ENCODE measurements around the gene MPP1. TPM values are rescaled to one million over a fixed set of nuclear protein-coding genes. Genes with fewer than 3 reads are reported as not detected.
"Not testable (repeated sequence)": the region's sequence is repeated elsewhere in the genome, so short reads cannot be mapped to it uniquely, and the experiment has no call there.

Gene MPP1
- total RNA-seq, 1 donor from 2014 or later: 65.3 TPM

DNA sequence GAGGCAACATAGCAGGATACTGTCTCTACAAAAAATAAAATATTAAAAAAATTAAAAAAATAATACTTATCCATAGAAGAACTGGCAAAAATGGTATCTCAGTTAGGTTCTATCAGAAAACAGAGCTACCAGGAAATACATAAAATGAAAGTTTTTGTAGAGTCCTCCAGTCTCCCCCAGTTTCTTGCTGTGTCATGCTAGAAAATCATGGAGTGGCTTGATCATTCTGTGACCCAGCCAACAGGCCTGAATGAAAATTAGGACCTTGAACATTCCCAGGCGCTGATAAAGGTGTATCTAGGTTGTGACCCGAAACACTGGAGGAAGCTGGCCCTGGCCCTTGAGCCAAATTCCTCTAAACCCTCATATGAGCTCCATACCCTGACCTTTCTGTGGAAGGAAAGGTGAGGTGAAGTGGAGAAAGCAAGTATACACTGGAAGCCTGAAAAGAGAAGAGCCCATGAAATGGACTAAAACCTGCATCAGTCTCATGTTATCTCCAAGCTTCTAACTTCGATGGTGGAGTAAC is 28.5 kb upstream of the MPP1 start:
- no peak for TF ChIP-seq CTCF (IDR thresholded peaks at IDR 0.05)
- H3K4me1 ChIP-seq: no peaks in the 10 kb centered on the region
- H3K27ac ChIP-seq: no peak overlapping the region
- no peaks in the 10 kb centered on the region for H3K27me3 ChIP-seq
- H3K9me3 ChIP-seq: no peaks in the 10 kb centered on the region
- no peak for DNase-seq (ENCODE audit: low spot score in 2 of 2)
- no peaks in the 10 kb centered on the region for H3K36me3 ChIP-seq
- intact Hi-C loops (cut with DNase I): no loop called here
- no peak overlapping the region for H3K4me3 ChIP-seq

GRCh38 chrX:154829926-154830442 is 24.7 kb upstream of the MPP1 start:
- H3K27me3 ChIP-seq: no peaks in the 10 kb centered on the region
- intact Hi-C loops (cut with DNase I): no loop called here
- no peak for TF ChIP-seq CTCF (IDR thresholded peaks at IDR 0.05)
- no peaks in the 10 kb centered on the region for H3K9me3 ChIP-seq
- H3K27ac ChIP-seq: no peak overlapping the region
- no peak overlapping the region for H3K4me3 ChIP-seq
- no peaks in the 10 kb centered on the region for H3K4me1 ChIP-seq
- DNase-seq (ENCODE audit: low spot score in 2 of 2): no peak
- no peaks in the 10 kb centered on the region for H3K36me3 ChIP-seq

- H3K36me3 ChIP-seq: no peaks in the 10 kb centered on the region
- intact Hi-C loops (cut with DNase I): no loop called here
- H3K9me3 ChIP-seq: no peaks in the 10 kb centered on the region
- TF ChIP-seq CTCF (IDR thresholded peaks at IDR 0.05): no peak
- DNase-seq (ENCODE audit: low spot score in 2 of 2): no peak
- no peak overlapping the region for H3K4me3 ChIP-seq
- H3K4me1 ChIP-seq: no peaks in the 10 kb centered on the region
- H3K27ac ChIP-seq: no peak overlapping the region
- no peaks in the 10 kb centered on the region for H3K27me3 ChIP-seq
Measured at GRCh38 chrX:154829134-154829533, 23.8 kb upstream of the MPP1 start.

- TF ChIP-seq CTCF (IDR thresholded peaks at IDR 0.05): no peak
- no peaks in the 10 kb centered on the region for H3K4me1 ChIP-seq
- no peaks in the 10 kb centered on the region for H3K27me3 ChIP-seq
- no peaks in the 10 kb centered on the region for H3K36me3 ChIP-seq
- no peaks in the 10 kb centered on the region for H3K9me3 ChIP-seq
- intact Hi-C loops (cut with DNase I): no loop called here
- no peak overlapping the region for H3K4me3 ChIP-seq
- no peak for DNase-seq (ENCODE audit: low spot score in 2 of 2)
- H3K27ac ChIP-seq: no peak overlapping the region
Measured at GRCh38 chrX:154828016-154828408, 22.7 kb upstream of the MPP1 start.

- no peaks in the 10 kb centered on the region for H3K36me3 ChIP-seq
- intact Hi-C loops (cut with DNase I): no loop called here
- no peak overlapping the region for H3K27ac ChIP-seq
- no peak overlapping the region for H3K4me3 ChIP-seq
- H3K27me3 ChIP-seq: no peaks in the 10 kb centered on the region
- TF ChIP-seq CTCF (IDR thresholded peaks at IDR 0.05): no peak
- DNase-seq (ENCODE audit: low spot score in 2 of 2): no peak
- no peaks in the 10 kb centered on the region for H3K4me1 ChIP-seq
- H3K9me3 ChIP-seq: no peaks in the 10 kb centered on the region
Measured at GRCh38 chrX:154827194-154828015, 22.1 kb upstream of the MPP1 start.

- intact Hi-C loops (cut with DNase I); H3K27ac ChIP-seq; H3K4me3 ChIP-seq; H3K4me1 ChIP-seq; H3K9me3 ChIP-seq; DNase-seq (ENCODE audit: low spot score in 2 of 2); H3K27me3 ChIP-seq; H3K36me3 ChIP-seq: not testable (repeated sequence)
Measured at GRCh38 chrX:154825586-154825985, 20.3 kb upstream of the MPP1 start.
